Adrenal gland (tissue), 5 donors: ENCODE results near the gene DLX5.

Source experiments
- CTCF ChIP-seq, 6 experiments: fragments of 450-650 bp in 4 of 6; fragments of 200-600 bp in 2 of 6; sonication (generic) in 1 of 6; IDR thresholded peaks; 1 replicate in 5 of 6; 2 replicates in 1 of 6; pipeline versions ENCODE4 v1.5.1 to v1.8.0; 2016 to 2021; ENCODE audit warnings: antibody characterized with exemption in 6 of 6, mild to moderate bottlenecking in 2 of 6, moderate library complexity in 1 of 6
- POLR2A ChIP-seq, 2 donors: fragments of 450-650 bp; IDR thresholded peaks; one replicate each; pipeline ENCODE4 v1.6.1; 2017; ENCODE audit warnings: antibody characterized with exemption in 2 of 2, mild to moderate bottlenecking in 2 of 2, moderate library complexity in 1 of 2
- donor health status: DM: no; HTN: no; CAD: no.

DNA sequence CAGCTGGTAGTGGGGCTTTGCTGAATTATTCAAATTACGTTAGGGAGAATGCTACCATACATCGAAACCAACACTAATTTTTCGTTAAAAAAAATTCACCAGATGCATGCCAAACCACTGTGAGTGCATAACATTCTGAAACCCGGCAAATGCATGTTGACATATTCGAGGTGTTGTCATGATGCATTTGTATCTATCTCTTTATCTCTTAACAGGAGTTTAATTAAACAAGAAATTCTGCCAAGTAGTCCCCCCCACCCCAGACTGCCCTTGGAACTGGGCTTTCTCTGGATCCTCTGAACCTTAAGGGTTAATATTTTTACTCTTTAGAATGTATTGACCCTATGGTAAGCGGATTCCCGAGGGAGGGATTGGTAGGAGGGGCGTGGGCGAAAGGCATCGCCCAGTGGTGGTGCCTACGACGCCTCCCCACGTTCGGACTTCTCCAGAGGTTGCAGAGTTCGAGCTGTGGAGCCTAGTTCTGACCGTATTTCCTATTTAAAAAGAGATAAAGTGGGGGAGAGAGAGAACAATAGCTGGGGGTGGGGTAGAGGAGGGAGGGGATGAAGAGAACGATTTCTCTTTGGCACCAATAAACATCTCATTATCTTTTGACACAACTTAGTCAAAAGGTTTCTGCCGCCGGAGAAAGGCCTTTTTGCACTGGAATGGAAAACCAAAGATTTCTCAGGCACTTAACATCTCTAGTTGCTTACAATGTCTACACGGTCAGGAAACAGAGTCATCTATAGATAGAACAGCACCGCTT, 12.1 kb downstream of the DLX5 start:
- TF ChIP-seq POLR2A (IDR thresholded peaks at IDR 0.05) (no peak), CTCF (IDR thresholded peaks at IDR 0.05) (no peak)
